ENCODE measurements around the gene SLC11A2.
"Not testable (repeated sequence)": the region's sequence is repeated elsewhere in the genome, so short reads cannot be mapped to it uniquely, and the experiment has no call there.

SLC11A2 gene

GRCh38 chr12:50930477-50930876 lies 95.7 kb downstream of the SLC11A2 start:
- peaks cover 17% of the 10 kb centered on the region for H3K4me1 Mint-ChIP-seq (ENCODE audit: low read depth)
- not testable (repeated sequence) for H3K27ac Mint-ChIP-seq; H3K9me3 Mint-ChIP-seq (ENCODE audit: low read depth); H3K4me3 Mint-ChIP-seq; H3K36me3 Mint-ChIP-seq; H3K27me3 Mint-ChIP-seq

GRCh38 chr12:50929831-50930230 lies 96.4 kb downstream of the SLC11A2 start:
- H3K4me3 Mint-ChIP-seq, result no peak overlapping the region
- H3K27me3 Mint-ChIP-seq, result no peaks in the 10 kb centered on the region
- no peak overlapping the region for H3K27ac Mint-ChIP-seq
- H3K36me3 Mint-ChIP-seq, result no peaks in the 10 kb centered on the region
- H3K4me1 Mint-ChIP-seq (ENCODE audit: low read depth), result peaks cover 24% of the 10 kb centered on the region
- no peaks in the 10 kb centered on the region for H3K9me3 Mint-ChIP-seq (ENCODE audit: low read depth)
